Prostate gland (tissue), 2 donors: ENCODE results near the gene SRSF6. TPM values are rescaled to one million over a fixed set of nuclear protein-coding genes. Genes with fewer than 3 reads are reported as not detected.
"Not testable (repeated sequence)": the region's sequence is repeated elsewhere in the genome, so short reads cannot be mapped to it uniquely, and the experiment has no call there.

Experiments used
- DNase-seq: peaks from one replicate; pipeline ENCODE4 v3.0.0-alpha.2; 2019; ENCODE audit warnings: low spot score
- H3K27ac ChIP-seq, 2 donors: fragments of 200-600 bp; sonication (generic); 2 replicates each; pipeline ENCODE4 v1.5.1; 2017 to 2019
- H3K27me3 ChIP-seq: fragments of 200-600 bp; sonication (generic); replicated peaks from 2 replicates; pipeline ENCODE4 v1.5.1; 2019; ENCODE audit not compliant: insufficient read depth
- H3K36me3 ChIP-seq, 2 donors: fragments of 200-600 bp; sonication (generic); 1 replicate in 1 of 2; 2 replicates in 1 of 2; pipeline versions ENCODE4 v1.5.1 to v1.8.1; 2017 to 2019
- H3K4me1 ChIP-seq: fragments of 200-600 bp; sonication (generic); replicated peaks from 2 replicates; pipeline ENCODE4 v1.5.1; 2019
- H3K4me3 ChIP-seq, 2 donors: fragments of 200-600 bp; sonication (generic); 2 replicates each; pipeline ENCODE4 v1.5.1; 2017 to 2019
- H3K9me3 ChIP-seq: fragments of 200-600 bp; sonication (generic); 2 replicates; pipeline ENCODE4 v1.5.1; 2017
- CTCF ChIP-seq, 4 experiments: fragments of 200-600 bp in 2 of 4; fragments of 450-650 bp in 2 of 4; sonication (generic) in 2 of 4; IDR thresholded peaks; 1 replicate in 3 of 4; 2 replicates in 1 of 4; pipeline ENCODE4 v1.5.1; 2016 to 2019; ENCODE audit warnings: antibody characterized with exemption in 4 of 4, mild to moderate bottlenecking in 2 of 4, moderate library complexity in 2 of 4
- POLR2A ChIP-seq: fragments of 450-650 bp; IDR thresholded peaks from one replicate; pipeline ENCODE4 v1.6.1; 2016; ENCODE audit warnings: antibody characterized with exemption, mild to moderate bottlenecking
- POLR2AphosphoS5 ChIP-seq: sonication (generic); formaldehyde crosslinking; IDR thresholded peaks from one replicate; pipeline ENCODE4 v1.6.1; 2017; ENCODE audit warnings: antibody characterized with exemption
- WGBS: methylation state at CpG from one replicate; pipeline ENCODE4 v1.1.5; 2018; 5-methylcytosine and 5-hydroxymethylcytosine counted together
- intact Hi-C: fragments of 100-400 bp; cut with DNase I; formaldehyde crosslinking; loops from one replicate; pipeline ENCODE4 v1.14.2; 2022
- total RNA-seq, 2 donors: library from RNA; depleted of rRNA; stranded (reverse); fragments of >200 nt; gene quantifications; one replicate each; pipeline ENCODE4 v1.1.0, GENCODE V29; 2016

Gene SRSF6
- total RNA-seq, 2 donors from 2014 or later, result 121 to 128 TPM

GRCh38 chr20:43416591-43417228 lies 41.0 kb upstream of the SRSF6 start:
- no peak overlapping the region for H3K4me3 ChIP-seq
- DNase-seq, result no peak
- H3K36me3 ChIP-seq, result no peaks in the 10 kb centered on the region
- peaks cover 2% of the 10 kb centered on the region for H3K27me3 ChIP-seq
- 88% methylated on average over 6 of the region's 6 CpGs for WGBS
- H3K9me3 ChIP-seq, result no peaks in the 10 kb centered on the region
- intact Hi-C loops, result no loop called here
- TF ChIP-seq POLR2A (no peak), POLR2AphosphoS5 (no peak), CTCF (IDR thresholded peaks at IDR 0.05) (no peak)
- H3K4me1 ChIP-seq, result no peaks in the 10 kb centered on the region
- no peak overlapping the region for H3K27ac ChIP-seq

- intact Hi-C loops, result no loop called here
- H3K27ac ChIP-seq, result no peak overlapping the region
- no peaks in the 10 kb centered on the region for H3K27me3 ChIP-seq
- H3K9me3 ChIP-seq, result no peaks in the 10 kb centered on the region
- no peak for DNase-seq
- no peak for TF ChIP-seq POLR2AphosphoS5
- TF ChIP-seq CTCF (IDR thresholded peaks at IDR 0.05), result no peak
- no peak for TF ChIP-seq POLR2A
- H3K36me3 ChIP-seq, result no peaks in the 10 kb centered on the region
- no peaks in the 10 kb centered on the region for H3K4me1 ChIP-seq
- H3K4me3 ChIP-seq, result no peak overlapping the region
Measured at GRCh38 chr20:43420192-43420591, 37.5 kb upstream of the SRSF6 start.

- 80% methylated on average over 7 of the region's 7 CpGs for WGBS
- H3K4me1 ChIP-seq, H3K9me3 ChIP-seq, DNase-seq, H3K27ac ChIP-seq, H3K36me3 ChIP-seq, intact Hi-C loops, H3K27me3 ChIP-seq, H3K4me3 ChIP-seq: not testable (repeated sequence)
Measured at GRCh38 chr20:43420913-43421312, 36.8 kb upstream of the SRSF6 start.

- 93% methylated on average over 5 of the region's 5 CpGs for WGBS
- no peaks in the 10 kb centered on the region for H3K36me3 ChIP-seq
- no peaks in the 10 kb centered on the region for H3K27me3 ChIP-seq
- H3K27ac ChIP-seq, result no peak overlapping the region
- no peak for DNase-seq
- intact Hi-C loops, result no loop called here
- no peaks in the 10 kb centered on the region for H3K4me1 ChIP-seq
- no peaks in the 10 kb centered on the region for H3K9me3 ChIP-seq
- no peak for TF ChIP-seq POLR2AphosphoS5
- TF ChIP-seq CTCF (IDR thresholded peaks at IDR 0.05), result no peak
- no peak for TF ChIP-seq POLR2A
- no peak overlapping the region for H3K4me3 ChIP-seq
Measured at GRCh38 chr20:43426172-43426571, 31.5 kb upstream of the SRSF6 start.

- no peaks in the 10 kb centered on the region for H3K27me3 ChIP-seq
- no peaks in the 10 kb centered on the region for H3K4me1 ChIP-seq
- TF ChIP-seq POLR2AphosphoS5 (no peak), POLR2A (no peak), CTCF (IDR thresholded peaks at IDR 0.05) (no peak)
- WGBS, result 41% methylated on average over 10 of the region's 10 CpGs
- intact Hi-C loops, result no loop called here
- no peak for DNase-seq
- no peak overlapping the region for H3K4me3 ChIP-seq
- H3K9me3 ChIP-seq, result no peaks in the 10 kb centered on the region
- no peak overlapping the region for H3K27ac ChIP-seq
- no peaks in the 10 kb centered on the region for H3K36me3 ChIP-seq
Measured at GRCh38 chr20:43430265-43431133, 27.2 kb upstream of the SRSF6 start.
